ENCODE results near the gene ANTXRL.
A peak's percentile ranks its signal among the peaks of the same experiment; 100 is the strongest.
"Not testable (repeated sequence)": the region's sequence is repeated elsewhere in the genome, so short reads cannot be mapped to it uniquely, and the experiment has no call there.

ANTXRL gene

DNA sequence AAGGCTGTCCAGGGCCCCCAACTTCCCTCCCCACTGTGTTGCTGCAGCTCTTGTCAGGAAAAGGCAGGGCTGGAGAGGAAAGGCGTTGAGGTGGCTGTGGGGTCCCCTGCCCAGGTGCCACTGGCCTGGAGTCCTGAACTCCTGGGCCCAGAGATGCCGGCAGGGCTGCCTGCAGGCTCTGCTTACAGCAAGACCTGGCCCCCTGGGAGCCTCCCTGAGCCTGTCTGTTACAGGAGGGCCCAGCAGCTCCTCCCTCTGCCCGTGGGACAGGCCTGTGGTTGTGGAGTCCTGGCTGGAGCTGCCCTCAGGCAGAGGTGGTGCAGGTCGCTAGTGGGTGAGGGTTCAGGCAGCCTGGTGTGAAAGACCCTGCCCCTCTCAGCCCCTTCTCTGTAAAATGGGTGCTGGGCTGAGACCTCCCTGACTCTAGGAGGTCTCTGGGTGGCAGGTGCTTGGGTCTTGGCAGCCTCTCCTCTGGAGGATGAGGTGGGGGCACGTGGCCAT lies 9.9 kb downstream of the ANTXRL start:
- no peak for DNase-seq

DNA sequence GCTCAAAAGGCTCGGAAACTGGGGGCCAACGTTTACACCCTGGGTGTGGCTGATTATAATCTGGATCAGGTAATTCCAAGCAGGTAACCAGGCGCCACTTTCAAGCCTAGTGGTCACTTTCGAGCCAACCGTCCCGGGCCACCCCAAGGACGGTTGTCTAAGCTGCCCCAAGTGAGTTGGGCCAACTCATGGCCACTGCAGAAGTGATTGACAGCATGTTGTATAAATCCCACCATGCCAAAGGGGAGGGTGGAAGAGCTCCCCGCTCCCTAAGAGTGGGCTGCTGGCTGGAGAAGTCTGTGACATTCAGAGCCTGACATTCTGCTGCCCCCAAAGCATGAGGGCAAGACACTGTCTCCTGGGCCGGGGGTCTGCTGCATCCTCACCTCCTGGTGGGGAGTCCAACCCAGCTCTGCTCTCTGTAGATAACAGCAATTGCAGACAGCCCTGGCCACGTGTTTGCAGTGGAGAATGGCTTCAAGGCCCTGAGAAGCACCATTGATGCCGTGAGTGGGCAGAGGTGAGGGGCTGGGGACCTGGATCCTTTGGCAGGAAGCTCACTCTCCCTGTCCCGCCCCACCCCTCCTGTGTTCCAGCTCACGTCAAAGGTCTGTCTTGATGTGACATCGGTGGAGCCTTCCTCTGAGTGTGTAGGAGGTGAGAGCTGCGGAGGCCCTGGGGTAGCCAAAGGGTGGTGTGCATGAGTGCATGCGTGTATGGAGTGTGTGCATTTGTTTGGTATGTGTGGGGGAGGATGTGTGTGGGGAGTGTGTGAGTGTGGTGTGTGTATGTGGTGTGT lies 10.8 kb downstream of the ANTXRL start:
- DNase-seq = no peak

DNA sequence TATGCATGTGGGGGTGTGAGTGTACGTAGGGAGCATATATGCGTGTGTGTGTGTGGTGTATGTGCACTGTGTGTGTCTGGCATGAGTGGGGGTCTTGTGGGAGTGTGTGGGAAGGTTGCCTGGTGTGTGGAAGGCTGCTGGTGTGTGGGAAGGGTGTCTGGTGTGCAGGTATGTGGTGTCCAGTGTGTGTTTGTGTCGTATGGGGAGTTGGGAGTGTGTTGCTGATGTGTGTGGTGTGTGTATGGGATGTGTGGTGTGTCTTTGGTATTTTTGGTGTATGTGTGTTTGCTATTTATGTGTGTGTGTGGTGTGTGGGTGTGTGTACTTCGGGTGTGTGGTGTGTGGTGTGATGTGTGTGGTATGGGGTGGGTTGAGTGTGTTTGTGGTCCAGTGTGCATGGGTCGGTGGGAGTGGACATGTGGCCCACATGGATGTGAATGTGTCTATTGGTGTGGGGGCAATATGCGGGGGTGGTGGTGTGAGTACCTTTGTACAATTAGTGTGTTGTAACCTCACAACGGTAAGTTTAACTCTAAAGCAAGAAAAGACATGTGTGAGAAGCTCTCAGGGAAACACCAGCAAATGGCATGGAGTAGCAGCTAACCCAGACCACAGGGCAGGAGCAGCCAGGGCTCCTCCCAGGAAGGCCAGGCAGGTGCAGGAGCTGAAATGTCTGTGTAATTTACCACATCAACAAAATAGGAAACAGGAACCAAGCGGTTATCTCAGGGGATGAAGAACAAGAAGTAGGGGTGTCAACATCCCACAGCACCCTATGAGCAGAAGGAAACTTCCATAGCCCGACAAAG lies 11.9 kb downstream of the ANTXRL start:
- DNase-seq = no peak

DNA sequence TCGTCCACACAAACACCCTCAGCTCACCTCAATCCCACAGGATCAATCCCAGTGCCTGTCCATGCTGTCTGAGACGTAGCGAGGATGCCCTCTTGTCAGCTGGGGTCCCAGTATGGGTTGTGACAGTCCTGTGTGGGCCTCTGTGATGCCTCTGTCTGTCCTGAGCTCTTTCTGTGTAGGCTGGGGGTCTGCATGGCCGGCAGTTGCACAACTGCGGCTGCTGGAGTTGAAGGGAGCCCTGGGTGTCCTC lies 12.4 kb downstream of the ANTXRL start:
- DNase-seq = no peak

DNA sequence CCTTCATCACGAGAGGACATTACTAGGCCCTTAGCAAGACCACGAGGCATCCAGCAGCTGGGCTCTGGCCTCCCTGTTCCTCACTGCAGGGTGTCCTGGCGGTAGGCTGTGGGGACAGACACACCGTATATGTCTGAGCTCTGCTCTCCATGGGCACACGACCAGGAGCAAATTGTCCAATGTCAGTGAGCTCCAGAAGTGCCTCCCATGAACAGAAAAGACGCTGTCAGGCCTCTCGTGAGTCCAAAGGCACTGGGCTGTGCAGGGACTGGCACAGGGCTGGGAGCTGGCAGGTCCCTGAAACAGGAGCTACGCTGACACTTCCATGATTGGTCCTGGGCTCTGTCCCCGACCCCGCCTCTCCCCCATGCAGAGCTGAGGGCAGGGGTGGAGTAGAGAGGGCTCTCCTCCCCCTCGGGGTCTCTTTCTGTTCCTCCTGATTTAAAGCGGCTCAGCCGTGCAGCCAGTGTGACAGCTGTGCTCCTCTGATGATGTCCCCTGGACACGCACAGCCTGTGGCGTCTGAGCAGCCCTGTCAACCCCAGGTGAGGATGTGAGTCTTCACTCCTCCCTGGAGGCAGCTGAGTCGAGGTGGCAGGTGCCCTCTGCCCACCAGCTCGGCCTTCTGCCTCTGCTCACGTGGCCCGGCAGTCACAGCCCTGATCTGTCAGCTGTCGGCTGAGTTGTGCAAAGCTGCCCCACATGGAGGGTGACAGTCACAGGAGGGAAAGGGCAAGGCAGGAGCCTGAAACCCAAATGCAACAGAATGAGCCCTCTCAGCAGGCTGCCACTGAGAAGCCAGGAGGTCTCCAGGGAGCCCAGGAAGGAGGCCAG lies 13.0 kb downstream of the ANTXRL start:
- peak in 1 of 2 donors; percentile 24 for DNase-seq

DNA sequence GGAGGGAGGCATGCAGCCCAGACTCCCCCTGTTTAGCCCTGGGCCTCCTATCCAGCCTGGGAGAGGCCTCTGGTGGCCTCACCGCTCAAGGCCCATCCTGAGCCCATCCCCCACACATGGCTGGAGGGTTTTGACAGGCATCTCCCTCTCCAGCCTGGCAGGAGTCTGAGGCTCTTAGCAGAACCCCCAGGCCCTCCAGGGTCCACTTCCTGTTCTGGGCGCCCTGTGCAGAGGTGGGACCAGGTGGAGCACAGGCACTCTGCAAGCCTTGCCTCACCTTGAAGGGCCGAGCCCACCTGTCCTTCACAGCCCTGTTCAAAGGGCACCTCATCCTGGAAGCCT lies 13.5 kb downstream of the ANTXRL start:
- DNase-seq = not testable (repeated sequence)

DNA sequence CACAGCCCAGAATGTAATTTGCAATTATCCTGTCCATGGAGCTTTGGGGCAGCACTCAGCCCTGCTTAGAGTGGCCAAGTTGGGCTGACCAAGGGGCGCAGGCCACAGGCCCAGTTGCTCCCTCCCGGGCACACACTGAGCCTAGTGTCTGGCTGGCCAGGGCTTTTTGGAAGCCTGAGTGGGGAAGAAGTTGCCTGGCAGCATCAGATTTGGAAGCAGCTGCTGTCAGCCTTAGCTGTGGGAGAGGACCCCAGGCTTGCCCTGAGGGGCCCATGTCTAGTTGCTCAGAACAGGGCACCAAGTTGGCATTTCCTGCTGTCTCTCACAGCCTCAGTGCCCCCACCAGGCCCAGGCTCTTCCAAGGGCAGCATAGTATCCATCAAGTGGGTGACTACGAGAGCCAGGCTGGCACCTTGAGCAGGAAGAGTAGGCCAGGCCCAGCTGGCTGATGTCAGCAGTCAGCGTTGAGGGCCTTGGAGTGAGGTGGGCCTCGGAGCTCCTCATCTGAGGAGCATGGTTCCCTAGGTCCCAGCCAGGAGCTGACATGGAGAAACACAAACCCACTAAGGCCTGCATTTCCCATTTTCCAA lies 14.4 kb downstream of the ANTXRL start:
- DNase-seq = no peak

DNA sequence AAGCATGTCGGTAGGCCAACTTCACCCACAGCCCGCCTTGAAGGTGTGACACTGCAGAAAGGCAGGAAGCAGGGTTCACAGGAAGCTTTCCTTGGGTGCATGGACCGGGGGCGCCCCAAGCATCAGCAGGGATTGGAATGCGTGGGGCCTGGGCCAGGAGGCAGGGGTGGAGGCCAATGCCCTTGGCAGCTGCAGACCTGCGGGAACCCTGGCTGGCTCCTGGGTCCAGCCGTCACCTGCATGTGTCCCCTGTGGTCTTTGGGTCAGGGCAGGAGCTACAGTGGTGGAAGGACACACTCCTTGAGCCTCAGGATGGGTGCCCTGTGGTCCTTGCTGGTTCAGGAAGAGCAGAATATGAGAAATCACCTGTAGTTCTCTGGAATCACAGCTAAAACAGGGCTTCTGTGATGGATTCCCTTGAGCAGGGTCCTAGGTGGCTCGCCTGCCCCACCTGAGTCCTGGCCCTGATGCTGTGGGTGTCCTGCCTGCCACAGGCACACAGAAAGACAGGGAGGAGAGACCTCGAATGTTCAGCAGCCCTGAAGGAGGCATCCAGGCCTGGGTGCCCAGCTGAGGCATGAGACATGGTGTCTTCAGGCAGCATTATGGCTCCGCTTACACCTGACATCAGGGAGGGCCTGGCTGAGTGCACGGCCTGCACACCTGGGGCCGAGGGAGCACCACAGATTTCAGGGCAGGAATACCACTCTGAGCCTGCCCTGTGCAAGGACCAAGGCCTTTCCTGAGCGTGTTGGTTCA lies 15.1 kb downstream of the ANTXRL start:
- no peak for DNase-seq

DNA sequence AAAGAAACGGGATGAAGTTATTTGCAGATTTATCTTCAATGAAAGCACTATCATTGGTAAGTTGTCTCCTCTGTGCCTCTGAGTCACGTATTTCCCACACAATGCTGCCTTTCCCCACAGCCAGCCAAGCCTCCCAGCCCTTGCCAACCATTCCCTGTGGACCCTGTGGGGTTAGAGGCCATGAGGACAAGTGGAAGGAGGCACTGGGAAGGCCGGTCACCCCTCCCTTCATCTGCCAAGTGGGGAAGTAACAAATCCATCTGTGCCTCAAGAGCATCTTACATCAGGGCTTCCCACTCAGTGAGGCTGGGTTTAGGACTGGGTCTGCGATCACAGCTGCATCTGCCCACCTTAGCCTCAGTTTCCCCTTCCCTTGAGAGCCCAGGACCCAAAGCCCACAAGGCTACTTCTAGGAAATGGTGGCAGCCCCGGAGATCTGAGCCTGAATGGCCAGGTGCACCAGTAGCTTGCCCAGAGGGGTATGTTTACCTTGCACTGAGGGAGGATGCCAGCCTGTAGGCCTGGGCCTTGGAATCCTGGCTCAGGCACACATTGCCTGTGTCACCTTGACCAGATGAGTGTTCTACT lies 16.1 kb downstream of the ANTXRL start:
- not testable (repeated sequence) for DNase-seq

DNA sequence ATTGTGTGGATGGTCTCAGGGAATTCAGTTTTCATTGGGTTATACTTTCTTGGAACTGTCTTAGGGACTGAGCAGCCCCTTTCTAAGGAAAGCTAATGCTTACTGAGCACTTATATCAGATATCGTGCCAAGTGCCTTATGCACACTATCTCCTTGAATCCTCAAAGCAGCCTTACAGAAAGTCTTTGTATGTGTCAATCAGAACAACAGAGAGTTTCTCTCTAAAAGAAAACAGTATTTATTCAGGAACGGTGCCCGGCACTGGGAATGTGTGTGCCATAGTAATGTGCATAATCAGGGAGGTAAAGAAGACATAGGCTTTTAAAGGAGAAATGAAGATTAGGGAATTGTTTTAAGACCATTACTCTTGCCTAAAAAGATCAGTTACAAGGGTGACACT lies 17.3 kb downstream of the ANTXRL start:
- no peak for DNase-seq

DNA sequence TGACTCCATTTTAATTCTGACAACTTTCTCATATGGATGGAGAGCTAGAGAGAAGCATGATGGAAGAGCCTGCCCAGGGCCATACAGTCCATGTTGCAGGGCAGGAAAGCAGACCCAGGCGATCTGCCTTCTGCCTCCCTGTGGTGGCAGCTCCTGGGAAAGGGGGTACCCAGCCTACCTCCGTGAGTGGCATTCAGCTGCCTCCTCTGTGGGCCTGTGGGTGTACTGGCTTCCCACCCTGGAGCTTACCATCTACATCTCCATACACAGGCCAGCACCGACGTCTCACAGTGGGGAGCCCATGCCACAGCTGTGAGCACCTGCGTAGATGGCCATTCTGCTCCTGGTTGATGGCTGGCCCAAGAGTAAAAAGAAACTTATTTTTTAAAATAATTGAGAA lies 17.9 kb downstream of the ANTXRL start:
- not testable (repeated sequence) for DNase-seq

DNA sequence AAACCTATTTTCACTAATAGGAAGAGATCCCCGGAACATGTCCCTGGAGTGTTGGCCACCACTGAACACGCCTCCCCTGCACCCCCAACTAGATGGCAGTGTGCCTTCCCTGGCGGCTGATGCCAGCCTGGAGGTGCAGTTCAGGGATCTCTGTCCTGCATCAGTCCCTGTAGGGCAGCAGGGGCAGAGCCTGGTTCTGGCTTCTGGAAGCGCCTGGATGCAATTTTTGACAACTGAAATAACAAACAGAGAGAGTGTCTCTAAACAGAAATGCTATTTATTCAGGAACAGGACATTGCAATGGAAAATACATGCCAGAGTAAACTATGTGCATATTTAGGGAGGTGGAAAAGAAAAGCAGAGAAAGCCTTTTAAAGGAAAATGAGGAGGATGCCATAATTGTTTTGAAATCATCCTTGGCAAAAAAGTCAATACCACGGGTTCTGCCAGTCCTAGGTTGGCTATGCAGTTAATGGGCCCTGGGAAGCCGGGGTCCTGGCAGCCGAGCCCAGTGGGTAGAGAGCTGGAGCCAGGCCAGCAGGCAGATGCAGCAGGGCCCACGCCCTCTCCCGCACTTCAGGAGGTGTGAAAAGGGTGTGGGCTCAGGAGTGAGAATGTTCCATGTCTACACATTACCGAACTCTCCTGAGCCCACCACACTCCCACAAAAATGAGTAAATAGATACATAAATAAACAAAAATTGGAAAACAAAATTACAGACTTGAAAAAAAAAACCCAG lies 18.5 kb downstream of the ANTXRL start:
- no peak for DNase-seq

DNA sequence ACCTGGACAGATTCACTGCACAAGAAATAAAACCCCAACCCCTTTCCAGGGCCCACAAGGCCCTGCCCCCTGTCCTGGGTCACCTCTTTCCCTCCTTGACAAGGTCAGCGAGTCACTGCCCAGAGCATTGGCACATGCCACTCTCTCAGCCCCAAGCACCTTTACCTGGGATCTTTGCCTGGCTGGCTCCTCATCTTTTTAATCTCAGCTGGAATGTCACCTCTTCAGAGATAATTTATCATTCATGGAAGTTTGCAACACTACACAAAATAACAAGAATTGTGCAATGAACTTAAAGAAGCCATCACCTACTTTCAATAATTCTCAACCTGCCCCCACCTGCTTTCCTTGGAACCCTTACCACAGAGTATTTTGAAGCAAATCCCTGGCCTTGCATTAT lies 19.2 kb downstream of the ANTXRL start:
- no peak for DNase-seq

DNA sequence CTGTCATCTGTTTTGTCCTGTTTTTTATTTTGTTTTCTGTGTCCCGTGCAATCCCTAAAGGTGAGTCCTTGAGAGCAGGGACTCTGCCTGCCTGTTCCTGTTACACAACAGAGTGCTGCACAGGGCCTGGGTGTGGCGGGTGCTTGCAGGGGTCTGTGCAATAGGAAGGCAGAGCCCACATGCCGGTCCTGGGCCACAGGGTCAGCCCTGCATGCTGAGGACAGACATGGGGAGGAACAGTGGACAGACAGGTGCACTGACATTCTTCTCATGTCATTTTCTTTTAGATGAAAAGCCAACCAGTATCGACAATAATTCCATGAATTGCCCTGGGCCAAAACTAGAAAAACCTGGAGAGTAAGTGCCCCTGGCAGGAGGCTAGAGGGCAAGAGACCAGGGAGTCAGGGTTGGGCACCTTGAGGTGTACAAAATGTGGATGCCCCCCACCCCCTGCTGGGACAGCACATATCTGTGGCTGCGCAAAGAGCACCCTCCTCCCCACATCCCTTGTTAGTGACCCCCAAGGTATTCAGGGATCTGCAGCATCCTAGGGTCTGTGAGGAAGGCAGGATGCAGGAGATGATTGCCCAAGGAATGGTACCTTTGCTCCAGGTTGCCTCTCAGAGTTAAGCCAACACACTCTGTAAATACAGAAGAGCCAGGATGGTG lies 19.9 kb downstream of the ANTXRL start:
- no peak for DNase-seq

DNA sequence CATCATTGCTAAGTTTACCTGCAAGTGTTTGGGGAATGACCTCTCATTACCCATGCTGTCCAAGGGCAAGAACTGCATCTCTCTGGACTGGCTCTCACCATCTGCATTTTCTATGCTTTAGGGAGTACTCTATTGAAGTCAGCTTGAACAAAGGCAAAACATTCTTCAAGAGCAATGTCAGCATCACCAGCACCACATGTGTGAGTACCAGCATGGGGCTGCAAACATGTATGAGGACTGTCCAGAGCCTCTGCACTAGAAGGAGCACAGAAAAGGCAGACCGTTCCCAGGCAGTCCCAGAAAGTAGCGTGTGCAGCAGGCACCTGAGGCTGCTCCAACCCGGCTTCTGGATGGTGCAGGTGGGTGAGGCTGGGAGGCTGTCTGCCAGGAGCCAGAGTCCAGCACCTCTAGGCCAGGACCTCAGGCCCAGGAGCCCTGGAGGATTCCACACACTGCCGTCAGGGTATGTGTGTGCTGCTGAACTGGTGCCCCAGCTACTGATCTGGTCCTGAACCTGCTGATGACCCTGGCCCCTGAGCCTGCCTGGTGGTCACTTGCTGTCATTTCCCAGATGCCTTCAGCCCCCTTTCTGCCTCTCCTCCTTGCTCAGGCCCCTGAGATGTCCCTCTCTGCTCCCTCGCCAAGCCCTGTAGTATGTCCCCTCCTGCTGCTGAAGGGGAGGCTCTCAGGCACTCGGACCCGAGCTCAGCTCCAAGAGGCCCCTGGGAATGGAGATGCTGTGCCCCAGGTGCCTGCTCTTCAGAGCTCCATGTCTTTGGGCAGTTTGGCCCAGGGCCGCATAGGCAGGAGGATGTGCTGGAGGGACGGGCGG lies 20.7 kb downstream of the ANTXRL start:
- no peak for DNase-seq

DNA sequence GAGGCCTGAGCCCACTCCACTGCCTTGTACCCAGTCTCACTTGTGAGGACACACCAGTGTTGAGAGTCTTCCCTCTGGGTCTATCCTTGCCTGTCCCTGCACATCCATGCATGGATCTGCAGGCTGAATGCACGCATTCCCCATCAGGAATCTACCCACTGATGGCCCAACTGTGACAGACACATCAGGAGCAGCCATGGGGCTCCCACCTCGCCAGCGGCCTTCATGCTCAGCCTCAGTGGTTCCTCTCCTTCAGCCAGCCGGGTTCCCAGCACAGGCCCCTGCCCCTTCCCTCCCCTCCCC lies 21.3 kb downstream of the ANTXRL start:
- DNase-seq = no peak

DNA sequence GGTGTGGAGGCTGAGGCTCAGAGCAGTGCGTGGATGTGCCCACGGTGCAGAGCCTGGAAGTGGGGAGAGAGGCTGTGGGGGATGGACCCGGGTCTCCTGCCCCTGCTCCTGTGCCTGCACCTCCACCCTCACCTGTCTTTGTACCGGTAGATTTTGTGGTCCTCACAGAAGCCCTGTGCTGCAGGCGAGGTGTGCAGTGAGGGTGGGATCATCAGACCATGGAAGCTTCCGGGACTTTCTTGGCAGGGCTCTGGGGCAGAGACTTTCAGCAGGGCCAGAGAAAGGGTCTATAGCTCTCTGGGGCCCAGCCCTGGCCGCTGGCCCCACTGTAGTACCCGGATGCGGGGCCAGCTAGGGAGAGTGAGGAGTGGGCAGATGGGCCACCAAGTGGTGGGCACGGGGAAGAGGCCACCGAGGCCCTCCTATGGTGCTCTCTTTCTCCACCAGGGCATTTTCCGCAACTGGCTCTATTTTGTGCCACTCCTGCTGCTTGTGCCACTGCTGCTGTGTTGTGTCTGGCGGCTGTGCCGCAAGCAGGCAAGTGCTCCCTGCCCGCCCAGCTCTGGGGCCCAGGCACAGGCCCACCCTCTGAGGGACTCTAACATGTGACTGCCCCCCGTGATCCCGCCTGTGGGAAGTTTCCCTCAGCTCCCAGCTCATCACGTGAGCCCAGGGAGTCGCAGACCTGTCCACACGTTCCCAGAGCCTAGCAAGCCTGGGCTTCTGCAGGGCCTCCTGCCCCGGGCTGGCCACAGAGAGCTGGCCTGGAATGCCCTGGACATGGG lies 22.1 kb downstream of the ANTXRL start:
- DNase-seq = no peak

DNA sequence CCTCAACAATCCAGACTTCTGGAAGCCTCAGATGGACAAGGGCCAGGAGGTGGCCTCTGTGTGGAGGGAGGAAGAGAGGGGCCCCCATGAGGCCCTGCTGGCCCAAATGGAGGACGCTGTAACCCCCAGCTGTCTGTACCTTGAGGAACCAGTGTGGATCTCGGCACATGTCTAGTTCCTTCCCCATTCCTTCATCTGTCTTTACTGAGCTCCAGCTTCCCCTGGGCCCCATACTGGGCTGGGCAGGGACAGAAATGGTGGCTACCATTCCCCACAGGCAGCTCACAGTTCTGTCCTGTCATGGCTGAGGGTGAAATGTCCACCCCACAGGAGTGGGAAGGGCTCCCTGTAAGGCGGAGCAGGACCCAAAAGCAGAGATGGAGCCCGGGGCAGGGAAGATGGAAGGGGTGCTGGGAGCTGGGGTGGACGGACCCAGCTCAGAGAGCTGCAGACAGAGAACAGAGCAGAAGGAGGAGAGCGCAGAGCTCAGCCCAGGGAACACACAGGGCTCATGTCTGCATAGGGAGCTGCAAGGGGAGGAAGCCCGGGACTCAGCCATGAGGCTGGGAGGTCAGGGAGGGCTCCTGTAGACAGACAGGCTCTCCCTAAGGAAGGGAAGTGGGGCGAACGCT lies 22.8 kb downstream of the ANTXRL start:
- DNase-seq = no peak

DNA sequence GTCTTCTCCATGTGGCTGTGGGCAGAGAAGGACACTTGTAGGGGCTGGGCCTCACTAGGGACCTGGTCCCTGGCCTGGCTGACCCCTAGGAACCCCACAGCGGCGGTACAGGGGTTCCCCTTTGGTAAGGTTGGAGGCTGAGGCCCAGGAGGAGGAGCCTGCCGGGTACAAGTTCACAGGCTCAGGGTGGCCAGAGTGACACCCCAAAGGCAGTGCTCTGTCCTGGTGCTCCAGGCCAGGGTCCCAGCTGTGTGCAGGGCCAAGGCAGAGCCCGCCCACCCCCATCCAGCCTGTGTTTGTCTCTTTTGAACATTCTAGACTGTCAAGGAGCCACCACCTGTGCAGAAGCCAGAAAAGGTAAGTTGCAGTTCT lies 23.3 kb downstream of the ANTXRL start:
- DNase-seq = no peak

All from CD4-positive, alpha-beta T cell treated with Interleukin-1 beta for 1 hour (primary cell).